NCI-H345 treated with DMSO at 0.1 percent for 48 hours (cell line): Measurements from ENCODE around the gene DYDC1.
"Not testable (repeated sequence)": the region's sequence is repeated elsewhere in the genome, so short reads cannot be mapped to it uniquely, and the experiment has no call there.

Experiments used
- DNase-seq: peaks from one replicate; lab custom pipeline; 2025; ENCODE audit not compliant: unreplicated experiment; lab: John Stamatoyannopoulos, UW

DYDC1 gene

DNA sequence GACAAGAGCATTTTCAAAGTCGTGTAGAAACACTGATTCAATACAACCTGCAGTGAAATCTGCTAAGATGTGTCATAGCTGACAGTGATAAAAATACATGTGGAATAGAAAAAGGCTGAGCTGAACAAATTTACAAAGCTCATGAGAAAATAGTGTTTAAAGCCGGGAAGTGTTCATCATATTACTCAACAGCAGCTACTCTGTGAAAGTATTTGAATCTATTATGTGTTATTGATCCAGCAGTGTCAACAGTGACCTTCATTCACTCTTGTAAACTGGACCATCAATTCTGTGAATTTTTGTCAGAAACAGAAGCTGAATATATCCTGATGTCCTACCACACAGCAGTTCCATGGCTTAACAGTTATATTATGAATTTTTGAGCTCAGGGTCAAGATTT lies 11.6 kb downstream of the DYDC1 start:
- no peak for DNase-seq

DNA sequence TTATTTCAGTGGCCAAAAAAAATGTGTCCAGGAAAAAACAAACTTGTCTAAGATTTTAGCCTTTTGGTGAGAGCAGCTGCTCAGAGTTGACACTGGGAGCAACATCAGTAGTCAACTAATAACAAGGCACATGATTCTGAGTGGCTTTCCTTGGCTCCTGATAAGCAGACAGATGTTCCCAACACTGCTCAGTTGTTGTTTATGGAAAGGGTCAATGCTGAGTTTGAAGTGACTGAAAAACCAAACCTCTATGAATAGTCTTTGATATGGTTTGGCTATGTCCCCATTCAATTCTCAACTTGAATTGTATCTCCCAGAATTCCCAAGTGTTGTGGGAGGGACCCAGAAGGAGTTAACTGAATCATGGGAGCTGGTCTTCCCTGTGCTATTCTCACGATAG lies 12.3 kb downstream of the DYDC1 start:
- no peak for DNase-seq

DNA sequence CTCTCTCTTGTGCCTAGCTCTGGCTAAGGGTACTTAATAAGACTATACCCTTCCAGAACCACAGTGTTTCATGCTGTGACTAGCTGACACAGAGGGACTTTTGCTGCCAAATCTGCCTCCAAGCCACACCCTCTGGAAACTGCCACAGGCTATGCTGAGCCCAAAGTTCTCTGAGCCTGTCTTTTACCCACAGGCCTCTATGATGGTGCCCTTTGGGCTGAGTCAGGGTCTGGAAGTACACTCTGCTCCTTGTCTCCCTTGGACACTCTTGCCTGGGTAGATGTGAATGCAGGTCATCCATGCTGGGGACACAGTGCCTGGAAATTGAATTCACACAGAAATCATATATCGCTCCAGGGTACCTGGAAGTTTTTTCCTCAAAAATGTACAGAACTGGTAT lies 22.6 kb downstream of the DYDC1 start:
- no peak for DNase-seq

DNA sequence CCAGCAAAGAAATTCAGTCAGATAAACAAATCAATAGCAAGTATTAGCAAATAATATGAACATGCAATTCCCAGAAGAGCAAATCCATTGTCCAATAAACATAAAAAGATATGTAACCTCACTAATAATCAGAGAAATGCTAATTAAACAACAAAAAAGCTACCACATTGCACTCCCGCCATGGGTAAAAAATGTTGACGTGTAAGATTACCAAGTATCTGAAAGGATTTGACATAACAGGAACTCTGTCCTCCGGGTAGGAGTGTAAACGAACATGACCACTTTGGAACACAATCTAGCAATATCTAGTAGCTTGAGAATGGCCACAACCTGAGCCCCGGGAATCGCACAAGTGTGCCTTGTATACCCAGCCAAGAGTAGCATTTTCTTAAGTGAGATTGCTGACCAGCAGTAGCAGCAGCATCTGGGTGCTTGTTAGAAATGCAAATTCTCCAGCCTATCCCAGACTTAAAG lies 31.6 kb downstream of the DYDC1 start:
- DNase-seq, result no peak

DNA sequence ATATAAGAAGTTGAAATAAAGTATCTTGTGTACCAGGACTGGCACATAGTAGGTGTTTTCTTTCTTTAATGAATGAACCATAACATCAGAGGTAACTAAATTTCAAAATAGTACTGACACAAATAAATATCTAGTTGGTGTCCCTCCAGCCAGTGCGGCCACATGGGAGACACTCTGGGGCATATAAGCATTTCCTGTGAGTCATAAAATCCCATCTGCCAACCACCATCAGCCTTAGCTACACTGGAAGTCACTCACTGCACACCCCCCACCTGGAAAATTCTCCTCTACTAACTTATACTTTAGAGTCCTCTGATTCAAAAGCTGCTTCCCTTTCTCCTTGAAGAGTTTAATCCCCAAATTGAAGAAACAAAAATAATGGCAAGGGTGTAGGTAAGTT lies 32.5 kb downstream of the DYDC1 start:
- DNase-seq, result no peak

DNA sequence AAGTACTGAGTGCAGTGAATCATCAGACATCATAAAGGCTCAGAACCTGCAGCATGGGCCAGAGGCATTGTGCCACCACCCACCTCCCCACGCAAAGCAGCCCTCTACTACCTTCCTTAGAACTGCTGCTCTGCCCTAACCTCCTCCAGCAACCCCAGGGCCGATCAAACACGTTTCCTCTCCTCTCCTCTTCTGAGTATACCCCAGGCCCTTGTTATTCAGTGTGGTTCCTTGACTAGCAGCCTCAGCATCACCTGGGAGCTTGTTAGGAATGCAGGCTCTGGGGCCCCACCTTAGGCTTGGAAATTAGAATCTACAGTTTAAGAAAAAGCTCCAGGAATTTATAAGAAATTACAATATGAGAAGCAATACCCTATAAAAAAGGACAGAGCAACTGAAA lies 33.2 kb downstream of the DYDC1 start:
- DNase-seq, result no peak

DNA sequence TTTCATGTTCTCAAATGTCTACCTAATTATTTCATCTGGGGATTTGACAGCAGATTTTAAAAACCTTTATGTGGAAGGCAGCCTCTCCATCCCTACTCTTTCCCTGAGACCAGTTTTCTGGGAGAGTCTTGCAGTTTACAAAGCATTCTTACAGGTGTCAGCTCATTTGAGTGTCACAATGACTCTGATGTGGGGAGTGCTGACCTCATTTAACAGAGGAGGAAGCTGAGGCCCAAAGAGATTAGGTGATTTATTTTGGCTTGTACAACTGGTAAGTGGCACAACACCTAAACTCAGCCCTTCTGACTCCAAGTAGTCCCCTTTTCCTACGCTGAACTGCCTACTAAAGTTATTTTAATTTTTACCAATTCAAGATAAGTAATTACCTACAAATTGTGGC lies 33.8 kb downstream of the DYDC1 start:
- DNase-seq, result no peak

DNA sequence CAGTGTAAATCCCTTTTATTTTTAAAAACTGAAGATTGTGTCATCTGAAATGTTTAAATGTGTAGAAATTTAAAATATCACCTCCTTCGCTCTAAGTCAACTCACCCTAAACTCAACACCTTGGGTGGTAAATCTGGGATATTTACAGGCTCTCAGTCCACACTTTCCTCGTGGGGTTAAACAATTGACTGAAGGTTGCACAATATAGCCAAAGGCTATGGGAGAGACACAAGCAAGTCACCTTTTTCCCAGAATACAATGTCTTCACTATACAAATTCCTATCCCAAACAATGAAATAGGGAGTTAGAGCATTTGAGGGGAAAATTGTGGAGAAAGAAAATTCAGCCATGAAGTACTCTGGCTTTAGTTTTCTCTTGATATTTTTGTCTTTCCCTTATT lies 34.4 kb downstream of the DYDC1 start:
- DNase-seq, result no peak

DNA sequence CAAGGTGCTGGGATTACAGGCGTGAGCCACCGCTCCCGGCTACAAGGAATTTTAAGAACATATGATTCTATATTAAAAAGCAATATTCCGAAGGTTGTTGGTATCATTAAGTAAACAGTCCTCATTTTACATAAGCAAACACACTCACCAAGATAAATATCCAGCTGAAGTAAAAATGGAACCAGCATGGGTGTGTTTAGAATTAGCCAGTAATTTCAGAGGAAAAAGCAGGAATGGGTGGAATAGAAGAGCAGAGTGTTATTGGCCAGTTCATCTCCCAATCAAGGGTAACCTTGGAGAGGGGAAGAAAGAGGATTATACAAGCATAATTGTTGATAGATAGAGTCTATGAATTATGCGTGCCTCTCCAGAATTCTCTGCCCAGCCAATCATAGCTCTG lies 35.4 kb downstream of the DYDC1 start:
- DNase-seq, result no peak

DNA sequence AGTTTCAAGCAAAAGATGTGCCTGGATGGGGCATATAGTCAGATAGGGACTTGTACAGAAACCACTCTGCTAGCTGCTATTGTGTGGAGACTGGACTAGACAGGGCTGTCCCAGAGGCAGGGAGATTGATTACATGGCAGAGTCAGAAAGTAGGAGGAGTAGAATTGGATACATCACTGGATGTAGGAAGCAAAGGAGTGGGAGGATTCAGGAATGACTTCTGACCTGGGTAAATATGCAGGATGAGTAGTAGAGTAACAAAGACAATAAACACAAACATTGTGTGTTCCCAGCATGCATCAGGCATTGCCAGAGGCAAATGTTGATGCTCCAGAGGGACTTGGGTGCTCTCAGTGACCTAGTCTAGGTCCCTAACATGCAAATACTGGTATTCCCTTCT lies 36.2 kb downstream of the DYDC1 start:
- DNase-seq, result no peak

DNA sequence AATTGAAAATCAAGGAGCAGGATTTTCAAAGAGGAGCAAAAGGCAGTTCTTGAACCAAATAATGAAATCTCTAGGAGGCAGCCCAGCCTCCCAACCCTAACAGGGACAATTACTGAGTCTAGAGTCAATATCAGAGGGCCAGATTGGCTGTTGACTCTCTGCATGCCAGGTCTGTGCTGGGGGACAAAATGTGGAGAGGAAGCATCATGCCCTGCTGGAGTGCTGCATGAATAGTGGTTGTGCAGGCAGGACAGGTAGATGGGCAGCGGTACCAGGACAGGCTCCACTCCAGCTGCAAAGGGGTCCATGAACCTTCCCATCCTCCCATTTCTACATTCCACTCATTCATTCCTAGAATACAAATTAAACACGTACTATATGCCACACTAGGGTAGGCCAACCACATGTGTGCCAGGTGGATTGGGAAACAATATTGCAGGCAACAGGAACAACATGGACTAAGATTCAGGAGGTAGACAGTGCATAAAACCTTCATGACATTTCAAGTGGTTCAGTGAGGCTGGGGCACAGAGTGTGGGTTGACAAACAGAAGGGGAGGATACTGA lies 36.7 kb downstream of the DYDC1 start:
- no peak for DNase-seq

DNA sequence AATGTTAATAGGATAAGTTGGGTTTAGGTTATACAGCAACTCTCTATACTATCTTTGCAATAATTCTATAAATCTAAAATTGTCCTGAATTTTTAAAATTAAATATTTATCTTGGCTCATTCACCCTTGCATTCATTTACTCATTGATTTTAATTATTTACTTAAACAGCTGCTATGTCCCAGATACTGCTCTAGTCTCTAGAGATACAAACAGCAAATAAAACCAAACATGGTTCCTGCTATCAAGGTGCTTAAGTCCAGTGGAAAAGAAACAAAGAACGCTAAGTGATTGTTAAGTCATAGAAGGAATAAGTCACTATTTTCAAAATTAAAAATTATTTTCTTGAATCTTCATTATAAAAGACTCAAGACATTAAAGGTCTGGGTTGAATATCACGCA lies 37.2 kb downstream of the DYDC1 start:
- DNase-seq, result no peak

DNA sequence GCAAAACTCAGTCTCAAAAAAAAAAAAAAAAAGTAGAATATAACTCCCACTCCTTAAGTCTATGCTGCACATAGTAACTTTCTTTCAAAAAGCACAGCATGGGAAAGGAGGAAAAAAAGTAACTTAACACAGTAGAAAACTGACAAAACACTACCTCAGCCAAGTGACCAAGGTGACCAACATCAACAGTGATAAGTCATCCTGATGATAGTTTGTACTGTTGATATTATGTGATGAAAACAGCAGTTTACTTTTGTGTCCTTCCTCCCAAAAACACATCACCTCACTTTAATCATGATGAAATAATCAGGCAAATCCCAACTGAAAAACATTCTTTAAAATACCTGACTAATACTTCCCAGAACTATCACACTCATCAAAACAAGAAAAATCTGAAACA lies 37.8 kb downstream of the DYDC1 start:
- no peak for DNase-seq

DNA sequence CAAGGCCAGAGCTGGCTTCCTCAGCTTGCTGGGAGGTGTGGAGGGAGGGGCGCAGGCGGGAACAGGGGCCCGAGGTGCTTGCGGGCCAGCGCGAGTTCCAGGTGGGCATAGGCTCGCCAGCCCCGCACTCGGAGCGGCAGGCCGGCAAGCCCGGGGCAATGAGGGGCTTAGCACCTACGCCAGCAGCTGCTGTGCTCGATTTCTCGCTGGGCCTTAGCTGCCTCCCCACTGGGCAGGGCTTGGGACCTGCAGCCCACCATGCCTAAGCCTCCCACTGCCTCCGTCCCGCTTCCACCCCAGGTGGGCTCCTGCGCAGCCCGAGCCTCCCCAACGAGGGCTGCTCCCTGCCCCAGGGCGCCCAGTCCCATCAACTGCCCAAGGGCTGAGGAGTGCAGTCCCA lies 41.2 kb downstream of the DYDC1 start:
- no peak for DNase-seq

DNA sequence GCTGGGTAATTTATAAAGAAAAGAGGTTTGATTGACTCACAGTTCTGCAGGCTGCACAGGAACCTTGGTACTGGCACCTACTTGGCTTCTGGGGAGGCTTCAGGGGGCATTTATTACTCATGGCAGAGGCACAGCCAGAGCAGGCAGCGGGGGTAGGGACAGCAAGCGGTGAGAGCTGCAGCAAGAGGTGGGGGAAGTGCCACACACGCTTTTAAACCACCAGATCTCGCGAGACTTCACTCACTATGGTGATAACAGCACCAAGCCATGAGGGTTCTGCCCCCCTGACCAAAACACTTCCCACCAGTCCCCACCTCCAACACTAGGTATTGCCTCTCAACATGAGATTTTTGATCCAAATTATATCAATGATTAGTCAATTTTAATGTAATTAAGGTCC lies 43.0 kb downstream of the DYDC1 start:
- no peak for DNase-seq

DNA sequence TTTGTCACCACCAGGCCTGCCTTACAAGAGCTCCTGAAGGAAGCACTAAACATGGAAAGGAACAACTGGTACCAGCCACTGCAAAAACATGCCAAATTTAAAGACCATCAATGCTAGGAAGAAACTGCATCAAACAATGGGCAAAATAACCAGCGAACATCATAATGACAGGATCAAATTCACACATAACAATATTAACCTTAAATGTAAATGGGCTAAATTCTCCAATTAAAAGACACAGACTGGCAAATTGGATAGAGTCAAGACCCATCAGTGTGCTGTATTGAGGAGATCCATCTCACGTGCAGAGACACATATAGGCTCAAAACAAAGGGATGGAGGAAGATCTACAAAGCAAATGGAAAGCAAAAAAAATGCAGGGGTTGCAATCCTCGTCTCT lies 50.6 kb downstream of the DYDC1 start:
- not testable (repeated sequence) for DNase-seq

DNA sequence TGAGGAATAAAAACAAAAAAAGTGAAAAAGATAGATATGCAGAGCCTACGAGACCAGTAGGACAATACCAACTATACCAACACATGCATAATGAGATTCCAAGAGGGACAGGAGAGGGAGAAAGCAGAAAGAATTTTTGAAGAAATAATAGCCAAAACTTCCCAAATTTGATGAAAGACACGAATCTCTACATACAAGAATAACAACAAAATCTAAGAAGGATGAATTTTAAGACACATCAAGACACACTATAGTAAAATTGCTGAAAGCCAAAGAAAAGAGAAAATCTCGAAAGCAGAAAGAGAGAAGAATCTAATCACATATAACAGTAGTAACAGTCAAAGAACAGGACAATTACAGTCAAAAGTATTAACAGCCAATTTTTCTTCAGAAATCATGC lies 59.6 kb downstream of the DYDC1 start:
- DNase-seq, result no peak

DNA sequence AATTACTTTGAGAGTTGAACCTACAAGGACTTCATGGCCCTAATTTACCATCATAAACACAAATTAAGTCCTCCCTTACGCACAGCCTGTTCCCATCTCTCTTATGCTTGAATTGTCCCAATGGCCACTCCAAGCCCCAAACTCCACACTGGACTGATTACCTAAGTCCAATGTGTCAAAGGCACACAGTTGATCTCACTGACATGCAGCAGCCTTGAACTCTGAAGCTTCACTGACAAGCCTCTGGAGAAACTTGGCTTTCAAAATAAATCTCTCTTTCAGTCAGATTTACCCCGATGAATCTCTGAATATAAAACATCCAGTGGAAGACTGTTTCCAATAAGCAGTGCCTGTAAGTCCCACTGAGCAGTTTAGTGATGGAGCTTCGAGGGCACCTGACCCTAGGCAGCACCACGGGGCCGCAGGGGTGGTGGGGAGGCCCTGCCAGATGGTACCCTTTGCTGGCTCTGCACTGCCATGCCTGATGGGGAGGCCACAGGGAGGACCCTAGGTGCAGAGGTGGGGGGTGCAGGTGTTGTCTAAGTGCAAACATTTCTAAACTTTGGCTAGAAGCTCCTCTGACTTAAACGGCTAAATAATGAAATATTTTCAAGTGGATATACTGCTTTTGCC lies 63.8 kb downstream of the DYDC1 start:
- no peak for DNase-seq

DNA sequence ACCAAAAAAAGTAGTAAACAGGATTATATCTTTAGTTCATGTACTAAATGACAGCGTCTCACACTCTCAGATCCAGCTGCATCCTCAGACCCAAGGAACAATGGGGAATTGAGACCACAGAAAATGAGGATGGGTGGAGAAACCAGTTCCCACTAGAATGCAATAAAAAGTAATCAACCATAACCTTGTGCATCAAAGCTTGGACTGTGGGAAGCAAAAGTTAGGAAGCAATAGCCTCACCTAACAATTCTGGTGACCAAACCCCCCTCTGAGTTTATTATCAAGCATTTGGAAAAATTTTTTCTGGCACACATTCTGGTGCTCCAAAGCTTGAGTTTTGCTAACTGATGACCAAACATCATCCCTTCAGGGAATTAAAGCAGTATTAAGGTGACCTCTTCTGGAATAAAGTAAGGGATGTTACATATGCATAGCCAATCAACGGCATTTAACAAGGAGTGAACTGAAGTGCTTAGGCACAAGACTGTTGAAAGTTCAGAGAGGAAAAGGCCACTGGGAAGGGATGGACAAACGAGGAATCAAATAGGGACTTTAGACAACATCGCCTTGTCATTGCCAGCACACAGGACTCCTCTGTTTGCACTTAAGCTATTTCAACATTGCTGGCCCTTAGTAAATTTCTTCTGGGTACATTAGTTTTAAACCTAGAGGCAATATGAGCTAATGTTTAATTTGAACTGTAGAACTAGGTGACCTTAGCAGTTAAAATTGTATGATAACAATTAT lies 65.9 kb downstream of the DYDC1 start:
- DNase-seq, result no peak

DNA sequence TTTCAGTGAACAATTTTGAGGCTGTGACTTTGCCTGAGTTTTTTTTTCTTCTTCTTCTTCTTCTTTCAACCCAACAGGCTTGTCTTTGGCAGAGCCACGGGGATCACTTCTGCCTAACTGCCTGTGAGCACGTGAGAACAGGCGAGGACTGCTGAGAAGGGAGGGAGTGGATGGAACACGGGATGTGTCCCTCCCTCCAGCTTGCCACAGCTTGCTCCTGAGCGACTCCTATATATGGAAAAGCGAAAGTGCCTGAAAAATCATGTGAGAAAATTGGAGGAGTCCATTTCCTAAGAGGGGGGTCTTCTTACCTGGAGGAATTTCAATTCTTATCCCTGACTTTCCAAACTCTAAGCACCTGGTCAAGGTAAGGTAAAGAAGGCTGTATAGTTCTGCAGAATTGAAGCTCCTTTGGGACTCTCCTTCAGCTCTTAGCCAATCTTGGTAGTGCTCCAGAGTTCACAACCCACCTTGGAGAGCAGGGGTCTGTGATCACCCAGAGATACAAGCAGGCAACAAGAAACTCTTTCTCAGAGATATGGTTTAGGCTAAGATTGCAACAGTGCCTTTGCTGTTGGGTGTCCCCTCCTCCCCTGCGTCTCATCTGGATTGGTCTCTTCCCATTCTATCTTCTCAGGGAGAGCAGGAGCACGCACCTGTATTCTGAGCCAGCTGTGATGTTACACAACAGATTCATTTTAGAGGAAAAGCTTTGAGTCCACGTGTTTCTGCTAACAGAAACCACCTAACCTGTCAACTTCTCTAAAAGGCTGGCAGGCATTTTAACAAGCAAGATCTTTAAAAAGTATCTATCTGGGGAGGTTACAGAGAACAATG lies 66.9 kb downstream of the DYDC1 start, which contains the start of gene MAT1A:
TSS of gene MAT1A (minus strand) at position 208 of the 837 bp plus-strand sequence. CDS start 235 bp downstream, outside the sequence.
- DNase-seq, result no peak

DNA sequence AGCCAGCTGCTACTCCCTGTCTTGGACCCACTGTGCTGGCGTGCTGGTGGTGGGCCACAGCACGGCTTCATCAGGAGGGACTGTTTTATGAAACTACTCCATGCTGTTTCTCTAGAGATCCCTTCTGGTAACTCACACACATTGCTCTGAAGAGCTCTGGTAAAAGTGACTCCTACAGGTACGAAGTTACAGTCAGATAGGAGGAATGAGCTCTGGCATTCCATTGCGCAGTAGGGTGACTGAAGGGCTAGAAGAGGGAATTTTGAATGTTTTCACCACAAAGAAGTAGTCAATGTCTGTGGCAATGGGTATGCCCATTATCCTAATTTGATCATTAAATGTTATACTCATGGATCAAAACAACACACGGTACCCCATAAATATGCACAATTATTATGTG lies 67.7 kb downstream of the DYDC1 start:
- DNase-seq, result no peak
